AG10803 (cell line): ENCODE results near the gene TAP1.
A peak's percentile ranks its signal among the peaks of the same experiment; 100 is the strongest.

Experiments
- DNase-seq: peaks from one replicate; pipeline ENCODE4 v3.0.0; 2010; ENCODE audit warnings: low read depth
- H3K4me3 ChIP-seq: 2 replicates; pipeline ENCODE4 v1.5.1; 2011; ENCODE audit warnings: mild to moderate bottlenecking, low read length, control low read depth
- TF ChIP-seq, protein P1 (sequence below): conservative IDR thresholded peaks from 2 replicates; pipeline ENCODE4 v1.5.1; 2011; ENCODE audit warnings: mild to moderate bottlenecking, low read length, control low read depth, inconsistent platforms

The TAP1 gene, protein sequence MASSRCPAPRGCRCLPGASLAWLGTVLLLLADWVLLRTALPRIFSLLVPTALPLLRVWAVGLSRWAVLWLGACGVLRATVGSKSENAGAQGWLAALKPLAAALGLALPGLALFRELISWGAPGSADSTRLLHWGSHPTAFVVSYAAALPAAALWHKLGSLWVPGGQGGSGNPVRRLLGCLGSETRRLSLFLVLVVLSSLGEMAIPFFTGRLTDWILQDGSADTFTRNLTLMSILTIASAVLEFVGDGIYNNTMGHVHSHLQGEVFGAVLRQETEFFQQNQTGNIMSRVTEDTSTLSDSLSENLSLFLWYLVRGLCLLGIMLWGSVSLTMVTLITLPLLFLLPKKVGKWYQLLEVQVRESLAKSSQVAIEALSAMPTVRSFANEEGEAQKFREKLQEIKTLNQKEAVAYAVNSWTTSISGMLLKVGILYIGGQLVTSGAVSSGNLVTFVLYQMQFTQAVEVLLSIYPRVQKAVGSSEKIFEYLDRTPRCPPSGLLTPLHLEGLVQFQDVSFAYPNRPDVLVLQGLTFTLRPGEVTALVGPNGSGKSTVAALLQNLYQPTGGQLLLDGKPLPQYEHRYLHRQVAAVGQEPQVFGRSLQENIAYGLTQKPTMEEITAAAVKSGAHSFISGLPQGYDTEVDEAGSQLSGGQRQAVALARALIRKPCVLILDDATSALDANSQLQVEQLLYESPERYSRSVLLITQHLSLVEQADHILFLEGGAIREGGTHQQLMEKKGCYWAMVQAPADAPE

DNA sequence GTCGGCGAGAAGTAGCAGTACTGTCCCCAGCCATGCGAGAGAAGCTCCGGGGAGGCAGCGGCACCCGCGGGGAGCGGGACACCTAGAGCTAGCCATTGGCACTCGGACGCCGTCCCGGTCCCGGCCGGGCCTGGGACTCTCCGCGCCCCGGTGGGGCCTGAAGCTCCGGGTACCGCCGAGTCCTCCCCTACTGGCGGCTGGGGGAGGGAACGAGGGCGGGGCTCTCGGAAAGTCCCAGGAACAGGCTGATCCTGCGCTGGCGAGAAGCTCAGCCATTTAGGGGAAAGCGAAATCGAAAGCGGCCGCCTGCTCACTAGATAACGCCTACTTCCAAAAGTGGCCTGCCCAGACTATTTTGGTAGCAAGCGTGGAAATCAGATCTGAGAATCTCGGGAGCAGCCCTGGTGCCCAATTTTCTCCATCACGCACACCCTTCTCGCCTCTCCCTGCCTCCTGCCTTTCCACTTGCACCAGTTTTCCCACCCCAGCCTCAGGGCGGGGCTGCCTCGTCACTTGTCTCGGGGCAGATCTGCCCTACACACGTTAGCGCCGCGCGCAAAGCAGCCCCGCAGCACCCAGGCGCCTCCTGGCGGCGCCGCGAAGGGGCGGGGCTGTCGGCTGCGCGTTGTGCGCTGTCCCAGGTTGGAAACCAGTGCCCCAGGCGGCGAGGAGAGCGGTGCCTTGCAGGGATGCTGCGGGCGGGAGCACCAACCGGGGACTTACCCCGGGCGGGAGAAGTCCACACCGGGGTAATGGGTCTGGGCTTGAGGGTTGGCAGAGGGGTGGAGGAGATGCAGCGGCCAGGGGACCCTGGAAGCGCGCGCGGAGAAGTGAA lies at the start of gene TAP1, which contains the start of gene PSMB9:
TSS of gene TAP1 (minus strand) at position 164 of the 835 bp plus-strand sequence. CDS start at position 96, 68 bp downstream.
TSS of gene PSMB9 (plus strand) at position 652 of the 835 bp plus-strand sequence. CDS start at position 690, 38 bp downstream.
- peak; percentile 90 for DNase-seq
- H3K4me3 ChIP-seq = peak within 1 kb of the TSS; percentile 89
- TF ChIP-seq, protein P1, sequence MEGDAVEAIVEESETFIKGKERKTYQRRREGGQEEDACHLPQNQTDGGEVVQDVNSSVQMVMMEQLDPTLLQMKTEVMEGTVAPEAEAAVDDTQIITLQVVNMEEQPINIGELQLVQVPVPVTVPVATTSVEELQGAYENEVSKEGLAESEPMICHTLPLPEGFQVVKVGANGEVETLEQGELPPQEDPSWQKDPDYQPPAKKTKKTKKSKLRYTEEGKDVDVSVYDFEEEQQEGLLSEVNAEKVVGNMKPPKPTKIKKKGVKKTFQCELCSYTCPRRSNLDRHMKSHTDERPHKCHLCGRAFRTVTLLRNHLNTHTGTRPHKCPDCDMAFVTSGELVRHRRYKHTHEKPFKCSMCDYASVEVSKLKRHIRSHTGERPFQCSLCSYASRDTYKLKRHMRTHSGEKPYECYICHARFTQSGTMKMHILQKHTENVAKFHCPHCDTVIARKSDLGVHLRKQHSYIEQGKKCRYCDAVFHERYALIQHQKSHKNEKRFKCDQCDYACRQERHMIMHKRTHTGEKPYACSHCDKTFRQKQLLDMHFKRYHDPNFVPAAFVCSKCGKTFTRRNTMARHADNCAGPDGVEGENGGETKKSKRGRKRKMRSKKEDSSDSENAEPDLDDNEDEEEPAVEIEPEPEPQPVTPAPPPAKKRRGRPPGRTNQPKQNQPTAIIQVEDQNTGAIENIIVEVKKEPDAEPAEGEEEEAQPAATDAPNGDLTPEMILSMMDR = peak; percentile 58

DNA sequence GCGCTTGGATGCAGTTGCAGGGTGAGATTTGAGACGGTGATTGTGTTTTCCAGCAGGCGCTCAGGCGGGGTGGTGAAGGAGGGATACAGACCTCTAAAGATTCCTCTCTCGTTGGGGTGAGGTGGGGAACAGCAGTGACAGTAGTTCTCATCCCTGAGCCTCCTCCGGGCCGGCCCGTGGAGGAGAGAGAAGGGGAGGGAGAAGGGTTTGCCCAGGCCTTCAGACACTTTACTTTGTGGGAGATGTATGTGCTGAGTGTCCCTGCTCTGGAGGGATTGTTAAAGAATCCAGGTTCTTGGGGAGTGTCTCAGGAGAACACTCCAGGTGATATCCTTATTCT lies 41.5 kb upstream of the TAP1 start:
- peak overlapping the region; percentile 89 for H3K4me3 ChIP-seq
- no peak for DNase-seq
- TF ChIP-seq, protein P1 = no peak

DNA sequence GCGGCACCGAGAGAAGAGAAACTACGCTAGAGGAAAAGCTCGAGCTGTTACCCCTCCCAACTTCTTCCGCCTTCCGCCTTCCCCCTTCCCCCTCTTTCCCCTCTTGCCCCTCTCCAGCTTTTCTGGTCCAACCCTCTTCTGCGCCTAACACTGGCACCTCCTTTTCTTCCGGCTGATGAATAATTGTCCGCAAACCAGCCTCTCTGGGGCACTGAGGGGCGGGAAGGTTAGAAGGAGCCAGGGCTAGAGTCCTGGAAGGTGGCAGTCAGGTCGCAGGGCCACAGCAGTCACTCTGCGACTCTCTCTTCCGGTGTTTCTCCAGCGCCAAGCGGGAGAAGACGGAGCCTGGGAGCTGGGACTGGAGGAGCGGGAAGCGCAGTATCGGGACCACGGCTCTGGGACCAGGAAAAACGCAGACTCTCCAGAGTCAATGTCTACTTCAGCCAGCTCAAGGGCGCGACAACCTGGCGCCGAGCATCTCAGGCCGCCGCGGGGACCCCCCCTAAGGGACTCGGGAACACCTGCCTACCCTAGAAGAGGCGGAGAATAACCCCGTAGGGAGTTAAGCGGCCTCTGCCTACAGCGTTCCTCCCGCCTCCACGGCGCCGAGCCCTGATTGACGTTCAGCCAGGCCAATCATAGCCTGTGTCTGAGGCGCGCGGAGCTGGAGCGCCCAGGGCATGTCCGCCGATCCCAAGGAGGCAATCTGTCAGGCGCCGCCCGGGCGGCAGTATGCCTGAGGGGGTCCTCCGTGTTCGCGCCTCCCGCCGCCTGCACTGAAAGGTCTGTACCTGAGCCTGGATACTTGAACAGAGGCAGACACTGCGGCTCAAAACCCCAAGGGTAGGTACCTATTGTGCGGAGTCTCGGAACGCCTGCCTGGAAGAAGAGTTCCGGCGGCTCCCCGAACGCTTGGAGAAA lies 40.8 kb upstream of the TAP1 start:
- TF ChIP-seq, protein P1 = no peak; the same call in 1 of the 2 replicates
- H3K4me3 ChIP-seq = peak overlapping the region; percentile 89
- peak; percentile 88 for DNase-seq

DNA sequence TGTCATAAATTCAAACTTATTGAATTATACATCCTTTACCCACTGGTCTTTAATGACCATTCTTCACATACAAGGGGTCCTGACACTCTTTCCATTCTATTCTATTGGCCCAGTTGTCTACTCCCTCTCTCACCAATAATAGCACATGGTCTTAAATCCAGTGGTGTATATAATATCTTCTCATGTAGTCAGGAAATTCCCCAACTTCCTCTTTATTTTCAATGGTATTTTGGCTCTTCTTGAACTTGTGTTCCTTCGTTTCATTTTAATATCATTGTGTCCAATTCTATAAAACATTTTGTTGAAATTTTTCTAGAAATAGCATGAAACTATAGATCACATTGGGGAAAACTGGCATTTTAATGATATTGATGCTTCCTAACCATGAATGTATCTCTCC lies 37.3 kb upstream of the TAP1 start:
- TF ChIP-seq, protein P1 = no peak
- no peak for DNase-seq
- no peak overlapping the region for H3K4me3 ChIP-seq

DNA sequence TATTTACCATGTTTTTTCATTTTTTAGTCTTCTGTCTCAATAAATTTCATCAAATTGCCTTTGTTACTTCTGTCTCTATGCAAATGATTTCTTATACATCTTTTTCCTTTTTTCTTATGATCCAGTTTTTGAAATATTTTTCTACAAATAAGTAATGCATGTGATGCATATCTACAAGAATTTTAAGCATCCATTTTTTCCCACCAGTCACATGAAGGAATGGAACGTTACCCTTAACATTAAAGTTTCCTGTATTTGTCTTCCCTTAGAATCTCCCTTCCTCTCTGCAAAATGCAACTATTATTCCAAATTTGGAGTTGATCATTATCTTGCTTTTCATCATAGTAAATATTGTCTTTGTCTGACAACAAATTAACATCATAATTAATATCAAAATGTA lies 36.0 kb upstream of the TAP1 start:
- H3K4me3 ChIP-seq = no peak overlapping the region
- TF ChIP-seq, protein P1 = no peak

DNA sequence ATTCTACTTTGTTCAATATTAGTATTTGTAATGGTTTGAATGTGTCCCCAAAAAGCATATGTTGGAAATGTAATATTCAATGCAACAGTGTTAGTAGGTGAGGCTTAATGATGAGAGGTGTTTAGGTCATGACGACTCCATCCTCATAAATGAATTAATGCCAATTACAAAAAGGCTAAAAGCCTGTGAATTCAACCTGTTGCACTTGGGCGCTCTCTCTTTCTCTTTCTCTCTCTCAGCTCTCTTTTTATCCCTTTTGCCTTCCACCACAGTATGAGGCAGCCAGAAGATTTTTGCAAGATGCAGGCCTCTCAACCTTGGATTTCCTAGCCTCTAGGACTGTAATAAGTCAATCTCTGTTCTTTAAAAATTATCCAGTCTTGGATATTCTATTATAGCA lies 35.1 kb upstream of the TAP1 start:
- no peak overlapping the region for H3K4me3 ChIP-seq
- no peak for DNase-seq
- TF ChIP-seq, protein P1 = no peak

More for the DNA sequence above, 36.0 kb upstream of the TAP1 start:
- DNase-seq = no peak
